Measurements from ENCODE around the gene OR6C75.

DNA sequence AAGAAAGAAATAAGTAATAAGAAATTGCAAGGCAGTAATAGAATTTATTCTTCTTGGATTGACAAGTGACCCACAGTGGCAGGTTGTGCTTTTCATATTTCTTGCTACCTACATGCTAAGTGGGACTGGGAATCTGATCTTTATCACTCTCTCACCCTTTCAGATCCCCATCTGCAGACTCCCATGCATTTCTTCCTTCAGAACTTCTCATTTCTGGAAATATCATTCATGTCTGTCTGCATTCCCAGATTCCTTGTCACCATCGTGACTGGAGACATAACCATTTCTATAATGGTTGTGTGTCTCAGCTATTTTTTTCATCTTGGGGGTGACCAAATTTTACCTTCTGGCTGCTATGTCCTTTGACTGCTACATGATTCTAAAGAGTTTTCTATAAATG lies 33.6 kb downstream of the OR6C75 start:
- TF ChIP-seq, protein P1, sequence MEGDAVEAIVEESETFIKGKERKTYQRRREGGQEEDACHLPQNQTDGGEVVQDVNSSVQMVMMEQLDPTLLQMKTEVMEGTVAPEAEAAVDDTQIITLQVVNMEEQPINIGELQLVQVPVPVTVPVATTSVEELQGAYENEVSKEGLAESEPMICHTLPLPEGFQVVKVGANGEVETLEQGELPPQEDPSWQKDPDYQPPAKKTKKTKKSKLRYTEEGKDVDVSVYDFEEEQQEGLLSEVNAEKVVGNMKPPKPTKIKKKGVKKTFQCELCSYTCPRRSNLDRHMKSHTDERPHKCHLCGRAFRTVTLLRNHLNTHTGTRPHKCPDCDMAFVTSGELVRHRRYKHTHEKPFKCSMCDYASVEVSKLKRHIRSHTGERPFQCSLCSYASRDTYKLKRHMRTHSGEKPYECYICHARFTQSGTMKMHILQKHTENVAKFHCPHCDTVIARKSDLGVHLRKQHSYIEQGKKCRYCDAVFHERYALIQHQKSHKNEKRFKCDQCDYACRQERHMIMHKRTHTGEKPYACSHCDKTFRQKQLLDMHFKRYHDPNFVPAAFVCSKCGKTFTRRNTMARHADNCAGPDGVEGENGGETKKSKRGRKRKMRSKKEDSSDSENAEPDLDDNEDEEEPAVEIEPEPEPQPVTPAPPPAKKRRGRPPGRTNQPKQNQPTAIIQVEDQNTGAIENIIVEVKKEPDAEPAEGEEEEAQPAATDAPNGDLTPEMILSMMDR (IDR thresholded peaks at IDR 0.05): no peak
- no peak for TF ChIP-seq POLR2A (IDR thresholded peaks at IDR 0.05)
